Esophagus muscularis mucosa (tissue), 4 donors: ENCODE measurements around the gene CAVIN4.

Source experiments
- EP300 ChIP-seq: sonication (generic); formaldehyde crosslinking; IDR thresholded peaks from one replicate; pipeline ENCODE4 v1.6.1; 2017; ENCODE audit warnings: antibody characterized with exemption
- POLR2A ChIP-seq: fragments of 450-650 bp; IDR thresholded peaks from one replicate; pipeline ENCODE4 v1.6.1; 2017; ENCODE audit warnings: antibody characterized with exemption, moderate library complexity, mild to moderate bottlenecking, low read depth
- POLR2AphosphoS5 ChIP-seq, 2 donors: sonication (generic); formaldehyde crosslinking; IDR thresholded peaks; one replicate each; pipeline ENCODE4 v1.6.1; 2017; ENCODE audit warnings: antibody characterized with exemption in 2 of 2
- TF ChIP-seq, protein P1 (sequence below), 3 experiments: fragments of 200-600 bp in 2 of 3; fragments of 450-650 bp in 1 of 3; sonication (generic) in 2 of 3; IDR thresholded peaks; one replicate each; pipeline ENCODE4 v1.5.1; 2017 to 2019; ENCODE audit warnings: antibody characterized with exemption in 3 of 3, mild to moderate bottlenecking in 2 of 3, moderate library complexity in 1 of 3

DNA sequence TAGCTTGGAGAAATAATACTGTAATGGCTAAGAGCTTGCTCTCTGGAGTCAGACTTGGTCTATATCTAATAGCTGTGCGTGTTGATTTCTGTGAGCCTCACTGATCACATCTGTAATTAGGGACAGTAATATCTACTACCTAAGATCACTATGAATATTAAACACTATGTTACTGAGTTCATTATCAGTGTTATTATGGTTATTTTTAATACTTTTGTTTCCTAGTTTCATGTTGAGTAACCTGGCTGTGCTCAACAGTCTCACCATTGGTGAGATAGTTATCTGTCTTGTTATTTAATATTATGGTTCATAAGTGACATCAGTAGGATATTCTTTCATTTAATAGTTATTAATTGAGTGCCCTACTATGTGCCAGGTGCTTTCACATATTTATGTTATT is 22.4 kb upstream of the CAVIN4 start:
- TF ChIP-seq, protein P1, sequence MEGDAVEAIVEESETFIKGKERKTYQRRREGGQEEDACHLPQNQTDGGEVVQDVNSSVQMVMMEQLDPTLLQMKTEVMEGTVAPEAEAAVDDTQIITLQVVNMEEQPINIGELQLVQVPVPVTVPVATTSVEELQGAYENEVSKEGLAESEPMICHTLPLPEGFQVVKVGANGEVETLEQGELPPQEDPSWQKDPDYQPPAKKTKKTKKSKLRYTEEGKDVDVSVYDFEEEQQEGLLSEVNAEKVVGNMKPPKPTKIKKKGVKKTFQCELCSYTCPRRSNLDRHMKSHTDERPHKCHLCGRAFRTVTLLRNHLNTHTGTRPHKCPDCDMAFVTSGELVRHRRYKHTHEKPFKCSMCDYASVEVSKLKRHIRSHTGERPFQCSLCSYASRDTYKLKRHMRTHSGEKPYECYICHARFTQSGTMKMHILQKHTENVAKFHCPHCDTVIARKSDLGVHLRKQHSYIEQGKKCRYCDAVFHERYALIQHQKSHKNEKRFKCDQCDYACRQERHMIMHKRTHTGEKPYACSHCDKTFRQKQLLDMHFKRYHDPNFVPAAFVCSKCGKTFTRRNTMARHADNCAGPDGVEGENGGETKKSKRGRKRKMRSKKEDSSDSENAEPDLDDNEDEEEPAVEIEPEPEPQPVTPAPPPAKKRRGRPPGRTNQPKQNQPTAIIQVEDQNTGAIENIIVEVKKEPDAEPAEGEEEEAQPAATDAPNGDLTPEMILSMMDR (IDR thresholded peaks at IDR 0.05): no peak
- no peak for TF ChIP-seq POLR2AphosphoS5 (IDR thresholded peaks at IDR 0.05)
- TF ChIP-seq EP300: no peak
- no peak for TF ChIP-seq POLR2A
